ENCODE data around the gene SLC18B1. TPM values are rescaled to one million over a fixed set of nuclear protein-coding genes. Genes with fewer than 3 reads are reported as not detected.

SLC18B1 gene
- total and polyA plus RNA-seq, 4 experiments from 2014 or later = 11.6 to 19.5 (median 14.2) TPM

DNA sequence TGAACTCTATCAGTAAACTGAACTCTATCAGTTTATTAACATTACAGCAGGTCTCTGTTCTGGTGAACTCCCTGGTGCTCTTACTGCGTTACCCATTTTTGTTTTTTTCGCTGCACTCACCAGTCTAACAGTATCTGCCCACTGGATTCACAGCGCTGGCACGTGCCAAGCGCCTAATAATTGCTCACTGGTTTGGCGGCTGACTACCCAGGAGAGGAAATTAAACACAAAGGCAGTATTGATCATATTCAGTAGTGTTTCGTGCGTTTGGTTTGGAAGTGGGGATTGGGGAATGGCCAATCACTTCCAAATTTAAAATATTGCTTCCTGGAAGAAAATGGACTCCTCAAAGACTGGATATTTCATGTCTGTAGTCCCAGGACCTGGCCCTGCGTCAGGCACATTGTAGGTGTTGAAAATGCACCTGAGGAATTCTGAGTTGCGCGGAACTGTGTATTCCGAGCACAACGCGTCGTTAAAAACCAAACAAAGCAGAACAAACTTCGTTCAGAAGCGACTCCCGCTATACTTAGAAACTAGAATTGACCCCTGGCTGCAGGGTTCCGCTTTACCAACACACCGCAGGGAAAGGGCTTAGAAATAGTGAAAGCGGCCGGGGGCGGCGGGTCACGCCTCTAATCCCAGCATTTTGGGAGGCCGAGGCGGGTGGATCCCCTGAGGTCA, 14.9 kb upstream of the SLC18B1 start:
- Mint-ChIP-seq H3K9me3 (peaks cover 0 to 6% (median 0%) of the 10 kb centered on the region in 8 donors), H3K27me3 (peaks cover 0 to 2% of the 10 kb centered on the region in 2 donors), H3K36me3 (peaks cover 30 to 56% of the 10 kb centered on the region in 2 donors), H3K4me1 (peaks cover 28 to 58% (median 45%) of the 10 kb centered on the region in 4 donors), H3K27ac (peak overlapping the region; percentile 96 to 99 (median 98)), H3K4me3 (peak overlapping the region; percentile 94 to 100 (median 98))
- no peaks in the 10 kb centered on the region for H3K9me3 ChIP-seq (ENCODE audit: control insufficient read depth in 1 of 2, low read length in 2 of 2)
- POLR2A ChIA-PET (ENCODE audit: partially characterized antibody) = interaction anchor here (0.6 to 9.0 kb wide), 15 partner anchors 8 to 1283 kb away, joined by 3 to 180 read pairs (median 6); partner anchors contain the start of genes SLC18B1 and STX7
- H3K36me3 ChIP-seq (ENCODE audit: insufficient read depth, low read length) = peaks cover 26% of the 10 kb centered on the region
- H3K27ac ChIP-seq (ENCODE audit: low read depth, low read length) = peak overlapping the region; percentile 76
- CTCF ChIA-PET (ENCODE audit: partially characterized antibody) = interaction anchor here (1.2 to 6.0 kb wide), 5 partner anchors 10 to 300 kb away, joined by 3 to 60 read pairs (median 9); partner anchors contain the start of genes SLC18B1 and STX7
- peaks cover 40% of the 10 kb centered on the region for H3K4me1 ChIP-seq (ENCODE audit: insufficient read depth, low read length)
- H3K27me3 ChIP-seq (ENCODE audit: insufficient read depth, low read length) = no peaks in the 10 kb centered on the region
- peak overlapping the region; percentile 78 for H3K4me3 ChIP-seq (ENCODE audit: low read length in 2 of 2)
- intact Hi-C loops (cut with micrococcal nuclease) = loop anchor here (1.0 to 5.0 kb wide), 2 partner anchors 14 to 281 kb away; no protein-coding TSS in a partner anchor
- peak; percentile 58 to 67 (median 64) for DNase-seq

- POLR2A ChIA-PET (ENCODE audit: partially characterized antibody) = interaction anchor here (0.6 to 9.0 kb wide), 14 partner anchors 8 to 1284 kb away, joined by 3 to 180 read pairs (median 6); partner anchors contain the start of genes SLC18B1 and STX7
- peaks cover 26 to 52% (median 39%) of the 10 kb centered on the region in 4 donors for H3K4me1 Mint-ChIP-seq
- CTCF ChIA-PET (ENCODE audit: partially characterized antibody) = interaction anchor here (1.2 to 6.0 kb wide), 5 partner anchors 11 to 300 kb away, joined by 3 to 60 read pairs (median 9); partner anchors contain the start of genes SLC18B1 and STX7
- H3K4me1 ChIP-seq (ENCODE audit: insufficient read depth, low read length) = peaks cover 35% of the 10 kb centered on the region
- H3K27ac ChIP-seq (ENCODE audit: low read depth, low read length) = peak overlapping the region; percentile 76
- H3K9me3 ChIP-seq (ENCODE audit: control insufficient read depth in 1 of 2, low read length in 2 of 2) = no peaks in the 10 kb centered on the region
- H3K27me3 ChIP-seq (ENCODE audit: insufficient read depth, low read length) = no peaks in the 10 kb centered on the region
- H3K27me3 Mint-ChIP-seq = peaks cover 0 to 2% of the 10 kb centered on the region in 2 donors
- peak overlapping the region; percentile 96 to 99 (median 98) for H3K27ac Mint-ChIP-seq
- peaks cover 0 to 6% (median 0%) of the 10 kb centered on the region in 8 donors for H3K9me3 Mint-ChIP-seq
- H3K4me3 ChIP-seq (ENCODE audit: low read length in 2 of 2) = peak overlapping the region; percentile 78
- intact Hi-C loops (cut with micrococcal nuclease) = loop anchor here (1.0 to 5.0 kb wide), 2 partner anchors 13 to 280 kb away; no protein-coding TSS in a partner anchor
- DNase-seq = no peak
- H3K36me3 Mint-ChIP-seq = peaks cover 26 to 50% of the 10 kb centered on the region in 2 donors
- H3K36me3 ChIP-seq (ENCODE audit: insufficient read depth, low read length) = peaks cover 21% of the 10 kb centered on the region
- H3K4me3 Mint-ChIP-seq = peak overlapping the region; percentile 94 to 100 (median 98)
Measured at GRCh38 chr6:132812756-132813172, 14.3 kb upstream of the SLC18B1 start.

GRCh38 chr6:132812255-132812732, 13.9 kb upstream of the SLC18B1 start:
- intact Hi-C loops (cut with micrococcal nuclease) = loop anchor here (5.0 kb wide), 1 partner anchor 280 kb away; no protein-coding TSS in a partner anchor
- no peaks in the 10 kb centered on the region for H3K27me3 ChIP-seq (ENCODE audit: insufficient read depth, low read length)
- CTCF ChIA-PET (ENCODE audit: partially characterized antibody) = interaction anchor here (1.2 to 6.0 kb wide), 5 partner anchors 10 to 299 kb away, joined by 3 to 60 read pairs (median 9); partner anchors contain the start of genes SLC18B1 and STX7
- Mint-ChIP-seq H3K27ac (peak overlapping the region; percentile 96 to 99 (median 98)), H3K4me3 (peak overlapping the region; percentile 94 to 100 (median 98)), H3K36me3 (peaks cover 21 to 45% of the 10 kb centered on the region in 2 donors), H3K27me3 (peaks cover 0 to 2% of the 10 kb centered on the region in 2 donors), H3K9me3 (peaks cover 0 to 6% (median 0%) of the 10 kb centered on the region in 8 donors), H3K4me1 (peaks cover 22 to 47% (median 35%) of the 10 kb centered on the region in 4 donors)
- H3K4me1 ChIP-seq (ENCODE audit: insufficient read depth, low read length) = peaks cover 31% of the 10 kb centered on the region
- no peaks in the 10 kb centered on the region for H3K9me3 ChIP-seq (ENCODE audit: control insufficient read depth in 1 of 2, low read length in 2 of 2)
- H3K27ac ChIP-seq (ENCODE audit: low read depth, low read length) = peak overlapping the region; percentile 76
- peak in 4 of 5 donors; percentile 27 to 52 (median 28) for DNase-seq
- H3K36me3 ChIP-seq (ENCODE audit: insufficient read depth, low read length) = peaks cover 16% of the 10 kb centered on the region
- POLR2A ChIA-PET (ENCODE audit: partially characterized antibody) = interaction anchor here (0.8 to 9.0 kb wide), 12 partner anchors 8 to 1141 kb away, joined by 3 to 180 read pairs (median 6); partner anchors contain the start of genes SLC18B1 and STX7
- peak overlapping the region; percentile 78 for H3K4me3 ChIP-seq (ENCODE audit: low read length in 2 of 2)

- ChIA-PET POLR2A (ENCODE audit: partially characterized antibody) (interaction anchor here (1.3 to 9.0 kb wide), 3 partner anchors 13 to 48 kb away, joined by 4 to 180 read pairs (median 62); partner anchors contain the start of gene SLC18B1), CTCF (ENCODE audit: partially characterized antibody) (interaction anchor here (1.5 to 6.0 kb wide), 4 partner anchors 9 to 141 kb away, joined by 5 to 60 read pairs (median 12); partner anchors contain the start of gene SLC18B1)
- Mint-ChIP-seq H3K9me3 (peaks cover 0 to 6% (median 0%) of the 10 kb centered on the region in 8 donors), H3K27me3 (peaks cover 0 to 2% of the 10 kb centered on the region in 2 donors), H3K4me3 (no peak overlapping the region), H3K4me1 (peaks cover 16 to 37% (median 26%) of the 10 kb centered on the region in 4 donors), H3K27ac (peak overlapping the region in 2 of 7 donors; percentile 8 to 34), H3K36me3 (peaks cover 12 to 35% of the 10 kb centered on the region in 2 donors)
- Histone ChIP-seq H3K4me3 (ENCODE audit: low read length in 2 of 2) (no peak overlapping the region), H3K27me3 (ENCODE audit: insufficient read depth, low read length) (no peaks in the 10 kb centered on the region), H3K36me3 (ENCODE audit: insufficient read depth, low read length) (peaks cover 6% of the 10 kb centered on the region), H3K4me1 (ENCODE audit: insufficient read depth, low read length) (peaks cover 20% of the 10 kb centered on the region), H3K9me3 (ENCODE audit: control insufficient read depth in 1 of 2, low read length in 2 of 2) (no peaks in the 10 kb centered on the region), H3K27ac (ENCODE audit: low read depth, low read length) (no peak overlapping the region)
- intact Hi-C loops (cut with micrococcal nuclease) = loop anchor here (5.0 kb wide), 1 partner anchor 279 kb away; no protein-coding TSS in a partner anchor
- DNase-seq = no peak
Measured at GRCh38 chr6:132811276-132811675, 12.8 kb upstream of the SLC18B1 start.

DNA sequence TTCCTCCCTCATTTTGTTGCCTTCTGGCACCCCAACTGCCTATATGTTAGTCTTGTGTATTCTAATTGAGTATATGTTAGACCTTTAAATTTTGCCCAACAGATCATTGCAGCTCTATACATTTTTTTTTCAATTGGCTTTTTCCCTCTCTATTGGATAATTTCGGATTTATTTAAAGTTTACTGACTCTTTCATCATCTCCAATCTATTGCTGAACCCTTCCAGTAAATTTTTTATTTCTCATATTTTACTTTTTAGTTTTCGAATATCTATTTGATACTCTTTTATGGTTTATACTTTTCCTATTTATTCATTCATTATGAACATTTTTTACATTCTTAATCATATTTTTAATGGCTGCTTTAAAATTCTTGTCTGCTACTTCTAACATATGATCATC, 7.1 kb upstream of the SLC18B1 start:
- H3K4me1 ChIP-seq (ENCODE audit: insufficient read depth, low read length) = no peaks in the 10 kb centered on the region
- POLR2A ChIA-PET (ENCODE audit: partially characterized antibody) = interaction anchor here (1.6 kb wide), 1 partner anchor 9 kb away, joined by 9 read pairs; the partner anchor contains the start of gene RPS12
- H3K4me3 ChIP-seq (ENCODE audit: low read length in 2 of 2) = no peak overlapping the region
- H3K36me3 ChIP-seq (ENCODE audit: insufficient read depth, low read length) = no peaks in the 10 kb centered on the region
- intact Hi-C loops (cut with micrococcal nuclease) = no loop called here
- Mint-ChIP-seq H3K4me1 (peaks cover 0 to 9% (median 4%) of the 10 kb centered on the region in 4 donors), H3K27me3 (peaks cover 0 to 2% of the 10 kb centered on the region in 2 donors), H3K4me3 (no peak overlapping the region), H3K9me3 (no peaks in the 10 kb centered on the region), H3K36me3 (peaks cover 0 to 4% of the 10 kb centered on the region in 2 donors), H3K27ac (no peak overlapping the region)
- CTCF ChIA-PET (ENCODE audit: partially characterized antibody) = interaction anchor here (1.8 kb wide), 1 partner anchor 11 kb away, joined by 4 read pairs; no protein-coding TSS in a partner anchor
- H3K27me3 ChIP-seq (ENCODE audit: insufficient read depth, low read length) = no peaks in the 10 kb centered on the region
- no peak for DNase-seq
- no peak overlapping the region for H3K27ac ChIP-seq (ENCODE audit: low read depth, low read length)
- H3K9me3 ChIP-seq (ENCODE audit: control insufficient read depth in 1 of 2, low read length in 2 of 2) = no peaks in the 10 kb centered on the region

DNA sequence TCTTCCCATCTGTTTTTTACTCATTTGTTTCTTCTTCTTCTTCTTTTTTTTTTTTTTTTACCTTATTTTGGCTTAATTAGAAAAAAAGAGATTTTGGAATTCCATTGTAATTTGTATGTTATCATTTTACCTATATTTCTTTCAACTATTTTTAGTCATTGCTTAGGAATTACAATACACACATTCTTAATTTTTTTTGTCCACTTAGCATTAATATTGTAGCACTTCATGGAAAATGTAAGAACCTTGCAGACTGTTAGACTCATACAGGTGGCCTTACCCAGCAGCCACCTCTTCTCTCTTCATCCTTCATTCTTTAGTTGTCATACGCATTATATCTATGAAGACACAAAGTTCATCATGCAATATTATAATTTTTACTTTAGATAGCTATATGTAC, 5.8 kb upstream of the SLC18B1 start:
- ChIA-PET POLR2A (ENCODE audit: partially characterized antibody) (interaction anchor here (0.8 to 1.6 kb wide), 2 partner anchors 9 to 10 kb away, joined by 3 to 9 read pairs; partner anchors contain the start of gene RPS12), CTCF (ENCODE audit: partially characterized antibody) (interaction anchor here (0.6 to 1.8 kb wide), 3 partner anchors 10 to 1380 kb away, joined by 3 to 4 read pairs (median 4); no protein-coding TSS in a partner anchor)
- intact Hi-C loops (cut with micrococcal nuclease) = no loop called here
- Histone ChIP-seq H3K36me3 (ENCODE audit: insufficient read depth, low read length) (no peaks in the 10 kb centered on the region), H3K4me1 (ENCODE audit: insufficient read depth, low read length) (no peaks in the 10 kb centered on the region), H3K9me3 (ENCODE audit: control insufficient read depth in 1 of 2, low read length in 2 of 2) (no peaks in the 10 kb centered on the region), H3K4me3 (ENCODE audit: low read length in 2 of 2) (no peak overlapping the region), H3K27me3 (ENCODE audit: insufficient read depth, low read length) (no peaks in the 10 kb centered on the region), H3K27ac (ENCODE audit: low read depth, low read length) (no peak overlapping the region)
- Mint-ChIP-seq H3K4me1 (peaks cover 0 to 9% (median 4%) of the 10 kb centered on the region in 4 donors), H3K36me3 (peaks cover 0 to 4% of the 10 kb centered on the region in 2 donors), H3K27me3 (peaks cover 0 to 2% of the 10 kb centered on the region in 2 donors), H3K27ac (no peak overlapping the region), H3K9me3 (no peaks in the 10 kb centered on the region), H3K4me3 (no peak overlapping the region)
- DNase-seq = no peak

All from CD4-positive, alpha-beta memory T cell (primary cell).